ENCODE results near the gene NATD1.
A peak's percentile ranks its signal among the peaks of the same experiment; 100 is the strongest.
"Not testable (repeated sequence)": the region's sequence is repeated elsewhere in the genome, so short reads cannot be mapped to it uniquely, and the experiment has no call there.

The NATD1 gene

GRCh38 chr17:21228111-21228510 lies 25.1 kb downstream of the NATD1 start:
- ChIA-PET POLR2A (no interaction called here), CTCF (interaction anchor here (0.8 kb wide), 1 partner anchor 9 kb away, joined by 3 read pairs; no protein-coding TSS in a partner anchor)
- no peak for DNase-seq
- Histone ChIP-seq H3K4me1 (ENCODE audit: control extremely low read depth in 1 of 4, control insufficient read depth in 4 of 4, insufficient read depth in 4 of 4, low read length in 3 of 4) (no peaks in the 10 kb centered on the region), H3K9me3 (ENCODE audit: control extremely low read depth in 1 of 5, control insufficient read depth in 4 of 5, insufficient read depth in 2 of 5, low read depth in 1 of 5, low read length in 4 of 5) (peaks cover 0 to 4% (median 0%) of the 10 kb centered on the region in 5 experiments), H3K27ac (ENCODE audit: insufficient read depth in 1 of 2, low read depth in 1 of 2, low read length in 2 of 2, poor library complexity in 1 of 2, severe bottlenecking in 2 of 2) (no peak overlapping the region), H3K27me3 (replicated peaks in 2 of 5; ENCODE audit: control insufficient read depth in 4 of 5, insufficient read depth in 5 of 5, low read length in 4 of 5) (no peaks in the 10 kb centered on the region), H3K4me3 (ENCODE audit: control insufficient read depth in 1 of 7, extremely low read depth in 1 of 7, insufficient read depth in 4 of 7, low read depth in 2 of 7, low read length in 6 of 7) (no peak overlapping the region), H3K36me3 (ENCODE audit: control insufficient read depth in 4 of 4, insufficient read depth in 4 of 4, low read length in 3 of 4) (peaks cover 0 to under 1% (median 0%) of the 10 kb centered on the region in 4 experiments)
- 72% methylated on average over 4 of the region's 4 CpGs for WGBS (ENCODE audit: insufficient coverage)

GRCh38 chr17:21227277-21227676 lies 25.9 kb downstream of the NATD1 start:
- CTCF ChIA-PET; H3K9me3 ChIP-seq (ENCODE audit: control extremely low read depth in 1 of 5, control insufficient read depth in 4 of 5, insufficient read depth in 2 of 5, low read depth in 1 of 5, low read length in 4 of 5); H3K4me3 ChIP-seq (ENCODE audit: control insufficient read depth in 1 of 7, extremely low read depth in 1 of 7, insufficient read depth in 4 of 7, low read depth in 2 of 7, low read length in 6 of 7); POLR2A ChIA-PET; H3K4me1 ChIP-seq (ENCODE audit: control extremely low read depth in 1 of 4, control insufficient read depth in 4 of 4, insufficient read depth in 4 of 4, low read length in 3 of 4); H3K27ac ChIP-seq (ENCODE audit: insufficient read depth in 1 of 2, low read depth in 1 of 2, low read length in 2 of 2, poor library complexity in 1 of 2, severe bottlenecking in 2 of 2); H3K36me3 ChIP-seq (ENCODE audit: control insufficient read depth in 4 of 4, insufficient read depth in 4 of 4, low read length in 3 of 4); H3K27me3 ChIP-seq (replicated peaks in 2 of 5; ENCODE audit: control insufficient read depth in 4 of 5, insufficient read depth in 5 of 5, low read length in 4 of 5); DNase-seq: not testable (repeated sequence)
- 95% methylated on average over 11 of the region's 11 CpGs for WGBS (ENCODE audit: insufficient coverage)

GRCh38 chr17:21223086-21223485 lies 30.1 kb downstream of the NATD1 start:
- 95% methylated on average over 6 of the region's 6 CpGs for WGBS (ENCODE audit: insufficient coverage)

GRCh38 chr17:21218831-21219380 lies 34.3 kb downstream of the NATD1 start:
- no peak for DNase-seq
- no peaks in the 10 kb centered on the region for H3K27me3 ChIP-seq (replicated peaks in 2 of 5; ENCODE audit: control insufficient read depth in 4 of 5, insufficient read depth in 5 of 5, low read length in 4 of 5)
- POLR2A ChIA-PET = no interaction called here
- CTCF ChIA-PET = no interaction called here
- no peak overlapping the region for H3K4me3 ChIP-seq (ENCODE audit: control insufficient read depth in 1 of 7, extremely low read depth in 1 of 7, insufficient read depth in 4 of 7, low read depth in 2 of 7, low read length in 6 of 7)
- 100% methylated on average over 3 of the region's 3 CpGs for WGBS (ENCODE audit: insufficient coverage)
- no peak overlapping the region for H3K27ac ChIP-seq (ENCODE audit: insufficient read depth in 1 of 2, low read depth in 1 of 2, low read length in 2 of 2, poor library complexity in 1 of 2, severe bottlenecking in 2 of 2)
- peaks cover 3 to 16% (median 13%) of the 10 kb centered on the region in 4 experiments for H3K4me1 ChIP-seq (ENCODE audit: control extremely low read depth in 1 of 4, control insufficient read depth in 4 of 4, insufficient read depth in 4 of 4, low read length in 3 of 4)
- peaks cover 0 to 8% (median 3%) of the 10 kb centered on the region in 5 experiments for H3K9me3 ChIP-seq (ENCODE audit: control extremely low read depth in 1 of 5, control insufficient read depth in 4 of 5, insufficient read depth in 2 of 5, low read depth in 1 of 5, low read length in 4 of 5)
- peaks cover 2 to 33% (median 10%) of the 10 kb centered on the region in 4 experiments for H3K36me3 ChIP-seq (ENCODE audit: control insufficient read depth in 4 of 4, insufficient read depth in 4 of 4, low read length in 3 of 4)

More at GRCh38 chr17:21223086-21223485, 30.1 kb downstream of the NATD1 start:
- Histone ChIP-seq H3K4me1 (ENCODE audit: control extremely low read depth in 1 of 4, control insufficient read depth in 4 of 4, insufficient read depth in 4 of 4, low read length in 3 of 4) (no peaks in the 10 kb centered on the region), H3K27me3 (replicated peaks in 2 of 5; ENCODE audit: control insufficient read depth in 4 of 5, insufficient read depth in 5 of 5, low read length in 4 of 5) (no peaks in the 10 kb centered on the region), H3K27ac (ENCODE audit: insufficient read depth in 1 of 2, low read depth in 1 of 2, low read length in 2 of 2, poor library complexity in 1 of 2, severe bottlenecking in 2 of 2) (no peak overlapping the region), H3K4me3 (ENCODE audit: control insufficient read depth in 1 of 7, extremely low read depth in 1 of 7, insufficient read depth in 4 of 7, low read depth in 2 of 7, low read length in 6 of 7) (no peak overlapping the region), H3K9me3 (ENCODE audit: control extremely low read depth in 1 of 5, control insufficient read depth in 4 of 5, insufficient read depth in 2 of 5, low read depth in 1 of 5, low read length in 4 of 5) (peaks cover 0 to 8% (median 3%) of the 10 kb centered on the region in 5 experiments), H3K36me3 (ENCODE audit: control insufficient read depth in 4 of 4, insufficient read depth in 4 of 4, low read length in 3 of 4) (peaks cover 2 to 28% (median 10%) of the 10 kb centered on the region in 4 experiments)
- ChIA-PET POLR2A (no interaction called here), CTCF (no interaction called here)
- no peak for DNase-seq

- ChIA-PET CTCF (interaction anchor here (1.2 kb wide), 1 partner anchor 89 kb away, joined by 3 read pairs; no protein-coding TSS in a partner anchor), POLR2A (no interaction called here)
- H3K27me3 ChIP-seq (replicated peaks in 2 of 5; ENCODE audit: control insufficient read depth in 4 of 5, insufficient read depth in 5 of 5, low read length in 4 of 5) = no peaks in the 10 kb centered on the region
- H3K4me1 ChIP-seq (ENCODE audit: control extremely low read depth in 1 of 4, control insufficient read depth in 4 of 4, insufficient read depth in 4 of 4, low read length in 3 of 4) = peaks cover 4 to 19% (median 14%) of the 10 kb centered on the region in 4 experiments
- no peak overlapping the region for H3K4me3 ChIP-seq (ENCODE audit: control insufficient read depth in 1 of 7, extremely low read depth in 1 of 7, insufficient read depth in 4 of 7, low read depth in 2 of 7, low read length in 6 of 7)
- peak; percentile 27 to 63 (median 53) for DNase-seq
- H3K27ac ChIP-seq (ENCODE audit: insufficient read depth in 1 of 2, low read depth in 1 of 2, low read length in 2 of 2, poor library complexity in 1 of 2, severe bottlenecking in 2 of 2) = no peak overlapping the region
- H3K36me3 ChIP-seq (ENCODE audit: control insufficient read depth in 4 of 4, insufficient read depth in 4 of 4, low read length in 3 of 4) = peaks cover 2 to 32% (median 10%) of the 10 kb centered on the region in 4 experiments
- no CpG with 5 or more reads among the region's 3 CpGs for WGBS (ENCODE audit: insufficient coverage)
- H3K9me3 ChIP-seq (ENCODE audit: control extremely low read depth in 1 of 5, control insufficient read depth in 4 of 5, insufficient read depth in 2 of 5, low read depth in 1 of 5, low read length in 4 of 5) = peaks cover 0 to 8% (median 3%) of the 10 kb centered on the region in 5 experiments
These were observed 35.1 kb downstream of the NATD1 start for GRCh38 chr17:21218101-21218500.

- no peak overlapping the region for H3K27ac ChIP-seq (ENCODE audit: insufficient read depth in 1 of 2, low read depth in 1 of 2, low read length in 2 of 2, poor library complexity in 1 of 2, severe bottlenecking in 2 of 2)
- peaks cover 0 to 25% (median 9%) of the 10 kb centered on the region in 4 experiments for H3K36me3 ChIP-seq (ENCODE audit: control insufficient read depth in 4 of 4, insufficient read depth in 4 of 4, low read length in 3 of 4)
- no peak overlapping the region for H3K4me3 ChIP-seq (ENCODE audit: control insufficient read depth in 1 of 7, extremely low read depth in 1 of 7, insufficient read depth in 4 of 7, low read depth in 2 of 7, low read length in 6 of 7)
- peaks cover 0 to 6% (median under 1%) of the 10 kb centered on the region in 5 experiments for H3K9me3 ChIP-seq (ENCODE audit: control extremely low read depth in 1 of 5, control insufficient read depth in 4 of 5, insufficient read depth in 2 of 5, low read depth in 1 of 5, low read length in 4 of 5)
- ChIA-PET CTCF (interaction anchor here (1.2 kb wide), 1 partner anchor 88 kb away, joined by 3 read pairs; no protein-coding TSS in a partner anchor), POLR2A (no interaction called here)
- DNase-seq = no peak
- peaks cover 10 to 27% (median 21%) of the 10 kb centered on the region in 4 experiments for H3K4me1 ChIP-seq (ENCODE audit: control extremely low read depth in 1 of 4, control insufficient read depth in 4 of 4, insufficient read depth in 4 of 4, low read length in 3 of 4)
- H3K27me3 ChIP-seq (replicated peaks in 2 of 5; ENCODE audit: control insufficient read depth in 4 of 5, insufficient read depth in 5 of 5, low read length in 4 of 5) = no peaks in the 10 kb centered on the region
- 100% methylated on average over 1 of the region's 1 CpG for WGBS (ENCODE audit: insufficient coverage)
These were observed 35.9 kb downstream of the NATD1 start for GRCh38 chr17:21217346-21217745.

- CTCF ChIA-PET = interaction anchor here (1.0 to 1.3 kb wide), 3 partner anchors 62 to 98 kb away, joined by 3 to 6 read pairs (median 3); no protein-coding TSS in a partner anchor
These were observed 37.3 kb downstream of the NATD1 start for GRCh38 chr17:21215935-21216334.

More at GRCh38 chr17:21215935-21216334, 37.3 kb downstream of the NATD1 start:
- Histone ChIP-seq H3K4me1 (ENCODE audit: control extremely low read depth in 1 of 4, control insufficient read depth in 4 of 4, insufficient read depth in 4 of 4, low read length in 3 of 4) (peaks cover 13 to 41% (median 33%) of the 10 kb centered on the region in 4 experiments), H3K27me3 (replicated peaks in 2 of 5; ENCODE audit: control insufficient read depth in 4 of 5, insufficient read depth in 5 of 5, low read length in 4 of 5) (no peaks in the 10 kb centered on the region), H3K9me3 (ENCODE audit: control extremely low read depth in 1 of 5, control insufficient read depth in 4 of 5, insufficient read depth in 2 of 5, low read depth in 1 of 5, low read length in 4 of 5) (no peaks in the 10 kb centered on the region), H3K36me3 (ENCODE audit: control insufficient read depth in 4 of 4, insufficient read depth in 4 of 4, low read length in 3 of 4) (peaks cover 0 to 11% (median 3%) of the 10 kb centered on the region in 4 experiments), H3K27ac (ENCODE audit: insufficient read depth in 1 of 2, low read depth in 1 of 2, low read length in 2 of 2, poor library complexity in 1 of 2, severe bottlenecking in 2 of 2) (no peak overlapping the region), H3K4me3 (ENCODE audit: control insufficient read depth in 1 of 7, extremely low read depth in 1 of 7, insufficient read depth in 4 of 7, low read depth in 2 of 7, low read length in 6 of 7) (no peak overlapping the region)
- POLR2A ChIA-PET = no interaction called here
- WGBS (ENCODE audit: insufficient coverage) = 96% methylated on average over 4 of the region's 6 CpGs
- DNase-seq = peak in 2 of 3 donors; percentile 38 to 57

Data from common myeloid progenitor, CD34-positive (primary cell).